Thoracic aorta (tissue), 2 donors: Measurements from ENCODE around the gene CSK. TPM values are rescaled to one million over a fixed set of nuclear protein-coding genes. Genes with fewer than 3 reads are reported as not detected.

ENCODE experiments used
- ATAC-seq: fragments of 150-250 bp; one replicate; pipeline ENCODE4 v1.8.0; 2017; ENCODE audit warnings: low read depth; ENCODE audit not compliant: insufficient number of reproducible peaks, low FRiP score
- DNase-seq: peaks from one replicate; pipeline ENCODE4 v3.0.0-alpha.2; 2020; ENCODE audit warnings: low spot score
- H3K27ac ChIP-seq, 2 donors: fragments of 200-600 bp; sonication (generic); 1 replicate in 1 of 2; 2 replicates in 1 of 2; pipeline ENCODE4 v1.5.1; 2016; ENCODE audit warnings: mild to moderate bottlenecking in 2 of 2, moderate library complexity in 2 of 2
- H3K27me3 ChIP-seq: fragments of 200-600 bp; sonication (generic); replicated peaks from 2 replicates; pipeline ENCODE4 v1.6.0; 2016; ENCODE audit warnings: mild to moderate bottlenecking; ENCODE audit not compliant: insufficient read depth
- H3K36me3 ChIP-seq: fragments of 200-600 bp; sonication (generic); one replicate; pipeline ENCODE4 v1.5.1; 2016
- H3K4me1 ChIP-seq, 2 donors: fragments of 200-600 bp; sonication (generic); 1 replicate in 1 of 2; 2 replicates in 1 of 2; pipeline versions ENCODE4 v1.5.1 to v1.6.0; 2016; ENCODE audit warnings: low read depth in 2 of 2, mild to moderate bottlenecking in 1 of 2; ENCODE audit not compliant: control insufficient read depth in 1 of 2
- H3K4me3 ChIP-seq: fragments of 200-600 bp; sonication (generic); 2 replicates; pipeline ENCODE4 v1.5.1; 2016; ENCODE audit warnings: mild to moderate bottlenecking
- H3K9me3 ChIP-seq: fragments of 200-600 bp; sonication (generic); 2 replicates; pipeline ENCODE4 v1.5.1; 2016
- total RNA-seq, 2 donors: library from RNA; depleted of rRNA; stranded (reverse); fragments of >200 nt; gene quantifications; one replicate each; pipeline versions ENCODE4 v1.1.0 to v1.2.3, GENCODE V29; 2016
- TF ChIP-seq, protein P1 (sequence below): fragments of 200-600 bp; sonication (generic); IDR thresholded peaks from one replicate; pipeline ENCODE4 v1.5.1; 2019; ENCODE audit warnings: antibody characterized with exemption

Gene CSK
- total RNA-seq, 2 donors from 2014 or later = 32.7 to 61.6 TPM

DNA sequence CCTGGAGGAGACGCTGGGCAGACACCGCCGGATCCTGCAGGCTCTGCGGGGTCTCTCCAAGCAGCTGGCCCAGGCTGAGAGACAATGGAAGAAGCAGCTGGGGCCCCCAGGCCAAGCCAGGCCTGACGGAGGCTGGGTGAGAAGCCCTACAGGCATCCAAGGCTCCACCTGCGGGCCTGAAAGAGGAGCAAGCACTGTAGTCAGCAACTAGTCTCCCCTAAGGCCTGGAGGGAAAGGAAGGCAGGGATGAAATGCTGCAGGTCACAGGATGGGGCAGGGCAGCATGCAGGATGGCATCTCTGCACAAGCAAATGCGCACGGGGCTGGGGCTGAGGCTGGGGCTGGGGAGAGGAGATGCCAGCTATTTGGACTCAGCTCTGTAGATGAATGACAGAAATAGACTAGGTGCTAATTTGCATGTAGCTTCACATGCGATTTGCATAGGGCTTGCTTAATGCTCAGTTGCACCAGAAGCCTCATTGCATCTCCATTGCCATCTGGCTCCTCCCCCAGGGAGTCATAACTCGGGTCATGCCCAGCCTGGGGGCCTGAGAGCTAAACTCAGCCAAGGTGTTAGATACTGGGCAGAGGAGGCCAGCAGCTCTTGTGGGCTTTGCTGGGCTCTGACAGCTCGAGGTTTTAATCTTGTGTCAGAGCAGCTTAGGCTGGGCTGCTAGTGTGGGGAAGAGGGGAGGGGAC, 39.4 kb downstream of the CSK start:
- ATAC-seq = no peak
- no peaks in the 10 kb centered on the region for H3K9me3 ChIP-seq
- DNase-seq = no peak
- H3K27ac ChIP-seq = no peak overlapping the region
- H3K36me3 ChIP-seq = no peaks in the 10 kb centered on the region
- no peak overlapping the region for H3K4me3 ChIP-seq
- no peaks in the 10 kb centered on the region for H3K4me1 ChIP-seq
- TF ChIP-seq, protein P1, sequence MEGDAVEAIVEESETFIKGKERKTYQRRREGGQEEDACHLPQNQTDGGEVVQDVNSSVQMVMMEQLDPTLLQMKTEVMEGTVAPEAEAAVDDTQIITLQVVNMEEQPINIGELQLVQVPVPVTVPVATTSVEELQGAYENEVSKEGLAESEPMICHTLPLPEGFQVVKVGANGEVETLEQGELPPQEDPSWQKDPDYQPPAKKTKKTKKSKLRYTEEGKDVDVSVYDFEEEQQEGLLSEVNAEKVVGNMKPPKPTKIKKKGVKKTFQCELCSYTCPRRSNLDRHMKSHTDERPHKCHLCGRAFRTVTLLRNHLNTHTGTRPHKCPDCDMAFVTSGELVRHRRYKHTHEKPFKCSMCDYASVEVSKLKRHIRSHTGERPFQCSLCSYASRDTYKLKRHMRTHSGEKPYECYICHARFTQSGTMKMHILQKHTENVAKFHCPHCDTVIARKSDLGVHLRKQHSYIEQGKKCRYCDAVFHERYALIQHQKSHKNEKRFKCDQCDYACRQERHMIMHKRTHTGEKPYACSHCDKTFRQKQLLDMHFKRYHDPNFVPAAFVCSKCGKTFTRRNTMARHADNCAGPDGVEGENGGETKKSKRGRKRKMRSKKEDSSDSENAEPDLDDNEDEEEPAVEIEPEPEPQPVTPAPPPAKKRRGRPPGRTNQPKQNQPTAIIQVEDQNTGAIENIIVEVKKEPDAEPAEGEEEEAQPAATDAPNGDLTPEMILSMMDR = no peak
- no peaks in the 10 kb centered on the region for H3K27me3 ChIP-seq

DNA sequence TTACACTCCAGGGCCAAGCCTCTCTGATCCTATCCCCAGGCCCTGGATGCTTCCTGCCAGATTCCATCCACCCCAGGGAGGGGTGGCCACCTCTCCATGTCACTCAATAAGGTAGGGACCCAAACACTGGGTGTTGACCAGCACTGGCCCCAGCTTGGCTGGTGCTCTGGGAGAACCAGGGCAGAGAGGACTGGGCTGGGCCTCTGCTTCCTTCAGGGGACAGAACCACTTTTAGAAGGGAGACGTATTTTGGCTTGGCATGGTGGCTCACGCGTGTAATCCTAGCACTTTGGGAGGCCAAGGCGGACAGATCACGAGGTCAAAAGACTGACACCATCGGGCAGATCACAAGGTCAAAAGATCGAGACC, 39.9 kb downstream of the CSK start:
- no peak overlapping the region for H3K27ac ChIP-seq
- no peaks in the 10 kb centered on the region for H3K4me1 ChIP-seq
- no peak for DNase-seq
- TF ChIP-seq, protein P1 = no peak
- H3K4me3 ChIP-seq = no peak overlapping the region
- H3K9me3 ChIP-seq = no peaks in the 10 kb centered on the region
- no peaks in the 10 kb centered on the region for H3K36me3 ChIP-seq
- H3K27me3 ChIP-seq = peaks cover 1% of the 10 kb centered on the region
- no peak for ATAC-seq

DNA sequence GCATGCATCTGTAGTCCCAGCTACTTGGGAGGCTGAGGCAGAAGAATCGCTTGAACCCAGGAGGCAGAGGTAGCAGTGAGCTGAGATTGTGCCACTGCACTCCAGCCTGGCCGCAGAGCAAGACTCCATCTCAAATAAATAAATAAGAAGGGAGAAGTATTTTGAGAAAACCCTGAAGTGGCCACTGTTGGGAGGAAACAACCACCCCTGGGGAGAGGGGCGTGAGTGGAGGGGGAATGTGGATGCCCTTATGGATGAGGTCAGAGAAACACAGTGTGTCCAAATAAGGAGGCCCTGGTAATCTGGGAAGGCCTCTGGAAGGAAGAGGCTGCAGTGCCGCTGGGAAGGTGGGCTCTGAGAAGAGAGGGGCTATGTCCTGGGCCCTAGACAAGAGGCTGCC, 40.4 kb downstream of the CSK start:
- DNase-seq (no peak), ATAC-seq (no peak)
- H3K9me3 ChIP-seq = no peaks in the 10 kb centered on the region
- H3K27ac ChIP-seq = no peak overlapping the region
- H3K4me1 ChIP-seq = no peaks in the 10 kb centered on the region
- TF ChIP-seq, protein P1 = no peak
- H3K27me3 ChIP-seq = peaks cover 6% of the 10 kb centered on the region
- H3K4me3 ChIP-seq = no peak overlapping the region
- H3K36me3 ChIP-seq = no peaks in the 10 kb centered on the region

DNA sequence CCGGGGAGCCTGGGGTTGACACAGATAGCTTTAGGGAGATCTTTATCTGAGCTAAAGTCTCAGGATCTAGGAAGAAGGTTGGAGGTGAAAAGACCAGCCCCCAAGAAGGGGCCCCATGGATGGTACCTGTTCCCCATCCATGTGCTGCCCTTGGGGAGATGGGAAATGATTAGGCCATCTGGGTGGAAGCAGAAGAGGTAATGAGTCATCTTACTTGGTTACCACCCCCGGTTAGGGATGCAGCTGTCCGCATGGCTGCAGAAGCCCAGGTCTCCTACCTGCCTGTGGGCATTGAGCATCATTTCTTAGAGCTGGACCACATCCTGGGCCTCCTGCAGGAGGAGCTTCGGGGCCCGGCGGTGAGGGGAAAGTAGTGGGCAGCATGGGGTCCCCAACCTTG, 41.4 kb downstream of the CSK start:
- no peak for ATAC-seq
- peaks cover 6% of the 10 kb centered on the region for H3K27me3 ChIP-seq
- no peak for DNase-seq
- H3K36me3 ChIP-seq = no peaks in the 10 kb centered on the region
- H3K9me3 ChIP-seq = no peaks in the 10 kb centered on the region
- H3K4me1 ChIP-seq = no peaks in the 10 kb centered on the region
- no peak overlapping the region for H3K4me3 ChIP-seq
- no peak overlapping the region for H3K27ac ChIP-seq
- TF ChIP-seq, protein P1 = no peak

DNA sequence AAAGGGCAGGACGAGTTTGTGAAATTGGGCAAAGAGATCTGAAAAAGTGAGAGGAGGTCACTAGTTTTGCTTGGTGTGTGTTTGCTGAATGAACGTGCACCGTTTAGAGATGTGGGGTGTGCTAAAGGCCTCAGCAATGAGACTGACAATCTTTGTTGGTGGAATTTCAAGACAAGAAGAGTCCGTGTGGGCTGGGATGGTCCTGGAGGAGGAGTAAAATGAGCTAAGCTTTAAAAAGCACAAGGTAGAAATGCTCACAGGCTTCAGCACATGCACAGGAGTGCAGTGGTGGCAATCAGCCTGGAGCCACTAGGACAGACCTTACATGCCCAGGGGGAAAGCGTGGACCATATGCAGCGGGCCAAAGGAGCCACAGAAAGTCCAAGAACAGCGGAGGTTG, 43.1 kb downstream of the CSK start:
- Histone ChIP-seq H3K36me3 (no peaks in the 10 kb centered on the region), H3K4me1 (no peaks in the 10 kb centered on the region), H3K27ac (no peak overlapping the region), H3K9me3 (no peaks in the 10 kb centered on the region), H3K27me3 (peaks cover 6% of the 10 kb centered on the region), H3K4me3 (no peak overlapping the region)
- TF ChIP-seq, protein P1 = no peak
- no peak for DNase-seq
- ATAC-seq = no peak
